GM19351 (cell line): ENCODE data around the gene MYLK.

ENCODE experiments used
- ATAC-seq: cut with Tn5 transposase; IDR thresholded peaks from one replicate; pipeline ENCODE4 v1.9.1; 2021; ENCODE audit warnings: mild to moderate bottlenecking, moderate library complexity; ENCODE audit not compliant: unreplicated experiment

Gene MYLK

DNA sequence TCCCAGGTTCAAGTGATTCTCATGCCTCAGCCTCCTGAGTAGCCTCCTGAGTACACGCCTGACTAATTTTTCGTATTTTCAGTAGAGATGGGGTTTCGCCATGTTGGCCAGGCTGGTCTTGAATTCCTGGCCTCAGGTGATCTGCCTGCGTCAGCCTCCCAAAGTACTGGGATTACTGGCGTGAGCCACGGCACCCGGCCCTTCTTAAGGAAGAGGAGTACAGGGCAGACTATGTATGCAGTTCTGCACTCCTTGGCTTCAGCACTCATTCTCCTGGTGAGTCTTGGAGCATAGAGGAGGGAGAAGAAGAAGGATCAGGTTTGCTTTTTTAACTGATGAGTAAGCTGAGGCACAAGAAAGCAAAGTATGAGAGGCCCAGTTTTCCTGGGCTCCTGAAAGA, 199.5 kb downstream of the MYLK start:
- ATAC-seq: no peak

GRCh38 chr3:123684209-123684608, 199.9 kb downstream of the MYLK start:
- no peak for ATAC-seq

GRCh38 chr3:123683505-123684154, 200.5 kb downstream of the MYLK start:
- ATAC-seq: no peak

DNA sequence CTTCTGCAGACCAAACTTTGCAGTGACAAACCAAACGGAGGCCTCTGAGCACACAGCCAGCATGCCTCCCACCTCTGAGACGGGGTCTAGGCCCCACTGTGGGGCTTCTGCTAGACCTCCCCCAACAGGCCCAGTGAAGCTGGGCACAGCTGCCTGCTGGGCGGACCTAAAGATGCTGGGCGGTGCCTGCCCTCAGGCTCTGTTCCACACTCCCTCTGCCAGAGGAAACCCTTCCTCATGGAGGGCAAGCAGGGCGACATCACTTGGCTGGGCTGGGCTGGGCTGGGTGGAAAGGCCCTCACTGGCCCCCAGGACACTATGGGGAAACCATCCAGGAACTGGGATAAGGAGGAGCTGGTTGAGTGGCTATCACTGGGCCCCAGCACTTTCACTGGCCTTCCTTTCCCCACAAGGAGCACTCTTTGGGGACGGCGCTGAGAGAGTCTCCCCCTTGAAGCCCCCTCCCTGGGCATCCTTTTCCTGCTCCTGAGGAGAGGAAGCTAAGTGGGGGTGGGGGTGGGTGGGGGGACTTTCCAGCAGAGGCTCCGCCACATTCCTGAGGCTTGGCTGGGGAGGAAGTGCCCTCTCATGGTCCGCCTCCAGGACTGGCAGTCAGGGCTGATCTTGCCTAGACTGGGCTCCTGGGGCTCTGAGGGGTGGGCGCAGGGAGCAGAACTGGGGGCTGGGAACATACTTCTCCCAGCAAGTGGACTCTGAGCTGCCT, 201.2 kb downstream of the MYLK start:
- no peak for ATAC-seq

DNA sequence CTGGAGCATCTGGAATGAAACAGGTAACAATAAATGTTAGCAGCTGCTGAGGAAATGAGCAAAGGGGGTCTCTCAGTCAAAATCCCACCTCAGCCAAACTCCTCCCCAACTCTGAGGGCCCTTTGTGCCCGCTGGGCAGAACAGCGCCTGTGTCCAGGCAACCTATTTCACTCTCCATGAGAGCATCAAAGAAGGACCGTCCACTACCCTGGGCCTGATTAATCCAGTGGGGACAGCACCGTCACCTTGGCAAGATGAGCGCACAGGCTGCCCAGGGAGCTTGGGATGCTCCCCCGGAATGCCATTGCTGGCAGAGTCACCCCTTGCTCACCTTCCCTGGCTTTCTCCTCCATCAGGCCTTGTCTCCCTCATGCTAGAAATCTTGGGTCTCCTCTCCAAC, 201.8 kb downstream of the MYLK start:
- no peak for ATAC-seq

DNA sequence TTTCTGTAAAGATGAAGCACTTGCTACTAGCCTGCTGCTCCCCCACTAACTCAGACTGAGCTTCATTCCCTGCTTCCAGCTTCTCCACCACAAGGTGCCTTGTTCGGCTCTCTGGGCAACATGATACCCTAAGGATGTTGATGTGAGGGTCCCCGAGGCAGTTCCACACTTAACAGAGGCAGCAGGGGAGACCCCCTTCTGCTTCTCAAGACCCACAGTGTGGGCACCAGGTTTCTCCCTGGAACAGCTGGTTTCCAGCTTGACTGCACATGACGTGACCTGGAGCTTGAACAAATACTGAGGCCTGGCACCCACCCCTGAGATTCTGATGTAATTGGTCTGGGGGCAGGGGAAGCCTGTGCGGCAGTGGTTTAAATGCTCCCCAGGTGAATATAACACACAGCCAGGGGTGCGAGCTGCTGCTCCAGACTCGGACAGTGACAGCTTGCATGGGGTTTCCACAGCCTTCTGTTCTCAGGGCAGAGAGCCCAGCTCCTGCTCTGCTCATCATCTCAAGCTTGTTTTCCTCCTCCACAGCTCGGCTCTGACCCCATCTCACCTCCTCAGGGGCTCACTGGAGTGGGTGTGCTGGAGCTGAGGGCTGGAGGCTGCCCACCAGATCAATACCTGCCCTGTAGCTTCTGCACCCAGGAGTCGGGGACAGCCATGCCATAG, 204.3 kb downstream of the MYLK start:
- no peak for ATAC-seq

GRCh38 chr3:123678108-123678511, 206.0 kb downstream of the MYLK start:
- no peak for ATAC-seq

DNA sequence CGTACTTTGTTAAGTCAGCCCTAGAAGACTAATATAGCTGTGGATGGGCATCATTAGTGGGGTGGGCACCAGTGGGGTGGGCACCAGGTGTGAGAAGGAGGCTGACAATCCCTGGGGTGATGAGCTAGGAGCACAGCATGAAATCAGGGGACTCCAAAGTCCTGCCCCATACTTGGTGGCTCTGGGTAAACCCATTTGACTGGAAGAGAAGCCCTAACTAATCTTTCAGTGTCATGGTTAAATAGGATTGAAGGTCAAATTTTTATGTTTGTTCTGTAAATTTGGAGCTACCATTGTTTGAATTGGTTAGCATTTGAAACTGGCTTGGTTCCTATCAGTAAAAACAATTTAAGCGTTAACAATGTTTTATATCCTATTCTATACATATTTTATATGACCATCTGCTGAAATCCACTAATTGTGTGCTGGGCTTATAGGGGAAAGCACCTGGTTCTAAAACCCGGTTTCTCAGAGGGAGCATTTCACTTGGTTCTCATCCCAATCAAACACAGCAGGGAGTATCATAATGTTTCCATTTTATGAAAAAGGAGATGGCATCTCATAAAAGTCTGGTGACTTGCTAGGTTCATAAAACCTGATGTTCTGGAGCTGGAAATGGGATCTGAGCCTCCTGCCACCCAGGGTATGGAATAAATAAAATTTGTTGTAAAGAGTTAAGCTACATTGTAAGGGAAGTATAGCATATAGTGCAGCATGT, 211.5 kb downstream of the MYLK start:
- no peak for ATAC-seq

- no peak for ATAC-seq
Measured at GRCh38 chr3:123670743-123671142, 213.4 kb downstream of the MYLK start.

DNA sequence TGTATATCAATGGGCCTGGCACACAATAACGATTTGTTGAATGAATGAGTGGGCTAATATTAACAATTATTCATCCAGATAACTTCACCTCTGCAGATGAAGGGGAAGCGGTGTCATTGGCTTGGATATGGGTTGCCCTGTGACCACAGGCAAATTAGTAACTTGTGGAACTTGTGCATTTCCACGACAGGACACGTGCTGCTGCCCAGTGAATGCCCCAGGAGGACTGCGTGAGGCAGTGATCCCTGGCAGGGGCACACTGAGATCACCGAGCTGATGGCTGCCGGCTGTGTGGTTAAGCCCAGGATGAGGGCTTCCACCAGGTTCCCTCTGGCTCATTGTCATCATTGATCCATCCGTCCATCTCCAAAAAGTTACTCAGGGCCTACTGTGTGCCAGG, 215.2 kb downstream of the MYLK start:
- ATAC-seq: no peak

DNA sequence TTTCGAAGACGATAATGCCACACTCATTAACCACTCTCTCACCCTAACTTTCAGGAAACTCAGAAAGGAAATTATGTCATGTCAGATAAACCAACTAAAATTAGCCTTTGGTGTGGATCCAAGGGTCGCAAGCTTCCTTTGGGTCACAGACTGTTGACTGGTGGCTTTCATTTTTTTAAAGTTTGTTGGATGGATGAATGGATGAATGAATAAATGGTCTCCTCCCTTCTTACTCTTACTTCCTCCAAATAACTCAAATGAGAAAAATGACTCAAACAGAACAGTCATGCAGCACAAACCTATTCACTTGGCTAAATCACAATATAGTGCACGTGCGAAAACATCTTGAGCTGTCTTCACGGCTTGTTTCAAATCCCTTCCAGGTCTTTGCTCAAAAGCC, 216.3 kb downstream of the MYLK start:
- no peak for ATAC-seq

- ATAC-seq: no peak
Measured at GRCh38 chr3:123664753-123665152, 219.4 kb downstream of the MYLK start.

GRCh38 chr3:123663977-123664376, 220.2 kb downstream of the MYLK start:
- ATAC-seq: no peak

DNA sequence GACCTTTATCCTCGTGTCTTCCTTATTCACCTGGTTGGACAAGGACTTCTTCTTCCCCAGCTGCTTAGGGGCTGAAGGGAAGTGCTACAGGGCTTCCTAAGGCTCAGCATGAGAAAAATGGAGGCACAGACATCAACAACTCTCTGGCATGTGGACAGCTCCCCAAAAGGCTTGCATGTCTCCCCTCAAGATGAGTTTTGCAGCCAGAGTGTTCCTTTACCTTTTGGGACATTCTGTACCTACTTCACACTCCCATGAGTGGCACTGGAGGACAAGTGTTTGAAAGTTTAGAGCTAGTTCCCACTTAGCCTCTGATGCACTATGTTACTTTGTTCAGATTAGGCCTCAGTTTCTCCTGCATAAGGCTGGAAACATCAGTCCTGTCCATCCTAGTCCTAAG, 222.2 kb downstream of the MYLK start:
- ATAC-seq: no peak

DNA sequence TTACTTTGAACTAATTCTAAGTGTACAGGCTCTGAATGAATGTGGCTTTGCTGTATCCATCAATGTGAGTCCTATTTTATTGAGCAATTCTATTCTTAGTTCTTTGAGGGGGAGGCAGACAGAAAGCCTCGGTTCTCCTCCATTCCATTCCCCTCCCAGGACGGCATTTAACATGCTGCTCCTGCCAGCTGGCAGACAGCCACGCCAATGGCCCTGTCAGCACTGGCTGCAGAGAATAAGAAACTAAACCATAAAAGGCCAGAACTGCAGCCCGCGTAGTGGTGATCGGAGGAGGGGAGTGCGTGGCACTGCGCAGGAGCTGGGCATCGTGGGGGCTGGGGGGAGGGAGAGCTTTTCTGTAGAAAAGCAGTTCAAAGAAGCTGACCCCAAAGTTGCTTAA, 223.2 kb downstream of the MYLK start:
- ATAC-seq: no peak

- no peak for ATAC-seq
Measured at GRCh38 chr3:123660141-123660675, 223.9 kb downstream of the MYLK start.

DNA sequence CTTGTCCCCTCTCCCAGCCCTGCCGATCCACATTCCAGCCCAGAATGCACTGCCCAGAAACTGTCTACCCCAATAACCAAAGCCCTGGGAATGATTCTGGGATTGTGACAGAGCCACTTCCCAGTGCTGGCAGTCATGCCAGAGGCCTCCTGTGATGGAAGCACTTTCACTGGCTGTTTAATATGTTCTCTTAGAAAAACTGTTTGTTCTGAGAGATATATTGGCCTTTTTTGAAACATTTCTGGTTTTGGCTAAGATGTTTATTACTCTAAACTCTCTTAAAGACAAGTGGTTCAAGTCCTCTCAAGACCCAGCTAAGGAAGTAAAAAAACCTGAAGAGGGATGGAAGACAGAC, 225.3 kb downstream of the MYLK start:
- ATAC-seq: no peak

GRCh38 chr3:123658118-123658851, 225.8 kb downstream of the MYLK start:
- no peak for ATAC-seq

- no peak for ATAC-seq
Measured at GRCh38 chr3:123657568-123657967, 226.6 kb downstream of the MYLK start.

- ATAC-seq: no peak
Measured at GRCh38 chr3:123657111-123657510, 227.0 kb downstream of the MYLK start.

- no peak for ATAC-seq
Measured at GRCh38 chr3:123656691-123657090, 227.4 kb downstream of the MYLK start.
